H1 (cell line): ENCODE results near the gene SEMA3A. TPM values are rescaled to one million over a fixed set of nuclear protein-coding genes. Genes with fewer than 3 reads are reported as not detected.

Experiments
- ATF2 ChIP-seq: IDR thresholded peaks from 2 replicates; pipeline ENCODE4 v1.6.1; 2012; ENCODE audit warnings: low read length, inconsistent platforms
- EZH2 ChIP-seq: fragments of 200-600 bp; sonication (generic); IDR thresholded peaks from 2 replicates; pipeline ENCODE4 v1.7.1; 2012; ENCODE audit warnings: low read depth, mild to moderate bottlenecking, moderate library complexity, low read length, inconsistent platforms; ENCODE audit not compliant: severe bottlenecking
- RXRA ChIP-seq: IDR thresholded peaks from 2 replicates; pipeline ENCODE4 v1.6.1; 2011; ENCODE audit warnings: low read depth, mild to moderate bottlenecking, low read length, moderate library complexity; ENCODE audit not compliant: insufficient read depth
- SIRT6 ChIP-seq: IDR thresholded peaks from one replicate; pipeline ENCODE4 v1.7.1; 2012; ENCODE audit warnings: low read length, inconsistent platforms
- SP4 ChIP-seq: IDR thresholded peaks from 2 replicates; pipeline ENCODE4 v1.6.1; 2012; ENCODE audit warnings: low read length, inconsistent platforms
- polyA plus RNA-seq, 7 experiments: library from polyadenylated mRNA; depleted of rRNA in 3 of 7; stranded (reverse) in 5 of 7; unstranded in 2 of 7; fragments of >200 nt in 5 of 7; fragments of 200-250 nt in 2 of 7; gene quantifications; 1 replicate in 5 of 7; 2 replicates in 1 of 7; 4 replicates in 1 of 7; pipeline versions ENCODE4 v1.2.1 to v1.2.3, GENCODE V29; 2011 to 2013; ENCODE audit warnings: missing spikeins in 2 of 7, mixed read lengths in 2 of 7
- total RNA-seq: library from RNA; stranded (reverse); fragmentation: NEBNext Ultra II Directional; extraction: Animal tissue kit (Norgen Biotek cat#: 25700); gene quantifications from 2 replicates; pipeline ENCODE4 v1.2.1, GENCODE V29; 2021
- TF ChIP-seq, protein P1 (sequence below): IDR thresholded peaks from 2 replicates; pipeline ENCODE4 v1.6.1; 2012; ENCODE audit warnings: inconsistent platforms

The SEMA3A gene
- total and polyA plus RNA-seq, 2 of the 8 experiments (the other 6 are each of a cell fraction or from before 2014, with no cell fraction given) = 8.1 to 45.9 TPM

GRCh38 chr7:84138411-84138810, 56.2 kb downstream of the SEMA3A start (continued):
- TF ChIP-seq, protein P1, sequence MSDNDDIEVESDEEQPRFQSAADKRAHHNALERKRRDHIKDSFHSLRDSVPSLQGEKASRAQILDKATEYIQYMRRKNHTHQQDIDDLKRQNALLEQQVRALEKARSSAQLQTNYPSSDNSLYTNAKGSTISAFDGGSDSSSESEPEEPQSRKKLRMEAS = no peak
- TF ChIP-seq ATF2 (no peak), RXRA (no peak), SIRT6 (no peak), EZH2 (no peak), SP4 (no peak)
